HCEC 1CT (cell line): ENCODE measurements around the gene MAG.
"Not testable (repeated sequence)": the region's sequence is repeated elsewhere in the genome, so short reads cannot be mapped to it uniquely, and the experiment has no call there.

Source experiments
- DNase-seq: peaks from one replicate; pipeline ENCODE4 v3.0.0-alpha.2; 2017

MAG gene

DNA sequence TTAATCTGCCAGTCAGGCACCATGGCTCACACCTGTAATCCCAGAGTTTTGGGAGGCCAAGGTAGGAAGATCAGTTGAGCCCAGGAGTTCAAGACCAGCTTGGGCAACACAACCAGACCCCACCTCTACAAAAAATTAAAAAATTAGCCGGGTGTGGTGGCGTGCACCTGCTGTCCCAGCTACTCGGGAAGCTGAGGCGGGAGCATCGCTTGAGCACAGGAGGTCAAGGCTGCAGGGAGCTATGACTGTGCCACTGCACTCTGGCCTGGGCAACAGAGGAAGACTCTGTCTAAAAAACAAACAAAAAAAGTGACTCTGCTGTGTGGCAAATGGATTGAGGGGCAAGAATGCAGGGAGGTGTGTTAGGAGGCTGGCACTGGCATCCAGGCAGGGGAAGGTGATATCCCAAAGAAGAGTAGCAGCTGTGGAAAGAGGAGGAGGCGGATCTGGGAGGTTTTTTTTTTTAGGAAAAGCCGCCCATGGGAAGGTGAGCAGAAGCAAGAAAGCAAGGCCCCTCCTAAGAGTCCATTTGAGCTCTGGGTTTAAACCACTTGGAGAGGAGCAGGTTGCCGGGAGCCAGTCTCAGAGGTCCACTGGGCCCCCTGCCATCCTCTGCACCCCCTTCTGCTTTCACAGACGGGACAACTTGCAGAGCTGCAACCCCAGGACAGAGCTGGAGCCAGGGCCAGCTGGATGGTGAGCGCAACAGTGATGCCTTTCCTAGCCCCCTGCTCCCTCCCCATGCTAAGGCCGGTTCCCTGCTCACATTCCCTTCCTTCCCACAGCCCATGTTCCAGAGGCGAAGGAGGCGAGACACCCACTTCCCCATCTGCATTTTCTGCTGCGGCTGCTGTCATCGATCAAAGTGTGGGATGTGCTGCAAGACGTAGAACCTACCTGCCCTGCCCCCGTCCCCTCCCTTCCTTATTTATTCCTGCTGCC lies 7.5 kb upstream of the MAG start:
- no peak for DNase-seq

DNA sequence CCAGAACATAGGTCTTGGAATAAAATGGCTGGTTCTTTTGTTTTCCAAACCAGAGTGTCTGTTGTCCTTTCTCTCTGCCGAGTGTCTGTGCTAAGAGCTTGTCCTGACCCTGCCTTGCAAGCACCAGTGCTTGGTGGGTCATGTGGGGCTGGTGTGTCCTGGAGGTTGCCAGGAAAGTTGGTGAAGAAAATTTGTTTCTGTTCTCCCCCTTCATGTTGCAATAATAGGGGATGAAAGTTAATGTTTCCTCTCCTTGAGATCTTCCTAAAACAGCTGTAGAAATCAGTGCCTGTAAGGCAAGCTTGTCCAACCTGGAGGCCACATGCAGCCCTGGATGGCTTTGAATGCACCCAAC lies 6.9 kb upstream of the MAG start:
- DNase-seq, result no peak

DNA sequence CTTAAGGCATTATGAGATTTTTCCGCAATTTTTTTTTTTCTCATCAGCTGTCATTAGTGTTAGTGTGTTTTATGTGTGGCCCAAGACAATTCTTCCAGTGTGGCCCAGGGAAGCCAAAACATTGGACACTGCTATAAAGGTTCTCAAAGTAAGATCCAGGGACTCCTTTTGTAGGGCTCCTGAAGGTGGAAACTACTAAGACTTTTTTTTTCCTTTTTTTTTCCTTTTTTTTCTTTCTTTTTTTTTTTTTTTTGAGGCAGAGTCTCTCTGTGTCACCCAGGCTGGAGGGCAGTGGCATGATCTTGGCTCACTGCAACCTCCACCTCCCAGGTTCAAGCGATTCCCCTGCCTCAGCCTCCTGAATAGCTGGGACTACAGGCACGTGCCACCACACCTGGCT lies 6.5 kb upstream of the MAG start:
- not testable (repeated sequence) for DNase-seq

DNA sequence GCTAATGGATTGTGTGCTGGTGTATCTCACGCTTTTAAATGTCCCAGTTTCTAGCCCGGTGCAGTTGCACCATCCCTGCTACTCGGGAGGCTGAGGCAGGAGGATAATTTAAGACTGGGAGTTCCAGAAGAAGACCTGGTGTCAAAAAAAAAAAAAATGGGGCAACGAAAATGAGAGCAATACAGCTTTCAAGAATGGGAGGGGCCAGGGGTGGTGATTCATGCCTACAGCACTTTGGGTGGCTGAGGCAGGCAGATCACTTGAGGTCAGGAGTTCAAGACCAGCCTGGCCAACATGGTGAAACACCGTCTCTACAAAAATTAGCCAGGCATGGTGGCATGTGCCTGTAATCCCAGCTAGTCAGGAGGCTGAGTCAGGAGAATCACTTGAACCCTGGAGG lies 5.9 kb upstream of the MAG start:
- DNase-seq, result not testable (repeated sequence)

DNA sequence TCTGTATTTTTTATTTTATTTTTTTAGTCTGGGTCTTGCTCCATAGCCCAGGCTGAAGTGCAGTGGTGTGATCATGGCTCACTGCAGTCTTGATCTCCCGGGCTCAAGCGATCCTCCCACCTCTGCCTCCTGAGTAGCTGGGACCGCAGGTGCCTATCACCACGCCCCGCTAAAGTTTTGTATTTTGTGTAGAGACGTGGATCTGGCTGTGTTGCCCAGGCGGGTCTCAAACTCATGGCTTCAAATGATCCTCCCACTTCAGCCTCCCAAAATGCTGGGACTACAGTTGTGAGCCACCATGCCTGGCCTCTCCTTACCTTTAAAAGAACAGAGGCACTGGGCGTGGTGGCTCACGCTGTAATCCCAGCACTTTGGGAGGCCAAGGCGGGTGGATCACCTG lies 4.2 kb upstream of the MAG start:
- no peak for DNase-seq

DNA sequence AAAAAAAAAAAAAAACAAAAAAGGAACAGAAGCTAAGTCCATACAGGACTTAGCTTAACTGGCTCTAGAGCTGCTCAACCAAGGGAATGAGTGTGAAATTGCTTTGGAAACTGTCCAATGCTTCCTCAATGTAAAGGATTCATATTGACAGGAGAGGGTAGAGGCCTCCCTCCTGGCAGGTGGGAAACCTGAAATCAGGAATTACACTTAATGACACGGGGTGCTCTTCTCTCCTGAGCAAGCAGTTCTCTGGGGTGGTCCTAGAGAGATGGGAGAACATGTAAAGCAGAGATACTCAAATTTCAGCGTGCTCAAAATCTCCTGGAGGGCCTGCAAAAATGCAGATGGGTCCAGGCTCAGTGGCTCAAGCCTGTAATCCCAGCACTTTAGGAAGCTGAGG lies 3.6 kb upstream of the MAG start:
- DNase-seq, result no peak

DNA sequence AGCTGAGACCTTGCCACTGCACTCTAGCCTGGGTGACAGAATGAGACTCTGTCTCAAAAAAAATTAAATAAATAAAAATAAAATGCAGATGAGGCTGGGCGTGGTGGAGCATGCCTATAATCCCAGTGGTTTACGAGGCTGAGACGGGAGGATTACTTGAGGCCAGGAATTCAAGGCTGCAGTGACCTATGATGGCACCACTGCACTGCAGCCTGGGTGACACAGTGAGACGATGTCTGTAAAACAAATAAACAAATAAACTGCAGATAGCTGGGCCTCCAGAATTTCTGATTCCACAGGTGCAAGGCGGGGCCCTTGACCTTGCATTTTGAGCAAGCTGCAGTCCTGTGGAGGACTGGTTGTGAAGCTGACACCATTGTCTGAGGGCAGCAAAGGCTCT lies 3.1 kb upstream of the MAG start:
- no peak for DNase-seq

DNA sequence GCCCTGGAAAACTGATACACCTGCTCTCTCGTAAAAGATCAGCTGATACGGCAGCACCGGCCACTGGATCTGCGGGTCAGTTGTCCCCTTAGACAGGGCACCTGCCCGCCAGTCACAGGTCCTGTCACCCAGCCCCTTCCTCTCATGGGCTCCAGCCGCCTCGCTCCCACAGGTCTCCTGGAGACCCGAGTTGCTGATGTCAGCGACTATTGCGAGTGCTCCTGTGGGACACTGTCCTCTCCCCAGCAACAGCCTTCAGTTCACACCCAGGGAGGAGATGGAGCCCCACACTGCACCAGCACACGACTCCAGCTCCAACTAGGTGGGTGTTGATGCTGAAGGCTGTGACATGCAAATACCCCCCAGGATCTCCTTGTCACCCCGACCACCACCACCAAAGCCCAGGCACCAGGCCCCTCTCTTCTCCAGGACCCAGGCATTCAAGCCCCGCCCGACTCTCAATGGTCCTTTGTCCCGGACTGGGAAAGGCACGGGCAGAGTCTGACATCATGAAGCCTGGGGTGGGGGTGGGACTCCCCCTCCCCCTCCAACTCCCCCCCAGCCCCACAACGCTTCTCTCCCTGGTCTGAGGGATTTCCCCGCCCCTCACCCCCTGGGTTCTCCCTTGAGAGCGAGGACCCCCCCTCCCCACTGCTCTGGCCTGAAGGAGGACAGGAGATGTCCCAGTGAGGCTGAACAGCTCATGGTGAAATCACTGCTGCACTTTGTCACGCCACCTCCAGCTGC lies 1.4 kb upstream of the MAG start:
- DNase-seq, result no peak

DNA sequence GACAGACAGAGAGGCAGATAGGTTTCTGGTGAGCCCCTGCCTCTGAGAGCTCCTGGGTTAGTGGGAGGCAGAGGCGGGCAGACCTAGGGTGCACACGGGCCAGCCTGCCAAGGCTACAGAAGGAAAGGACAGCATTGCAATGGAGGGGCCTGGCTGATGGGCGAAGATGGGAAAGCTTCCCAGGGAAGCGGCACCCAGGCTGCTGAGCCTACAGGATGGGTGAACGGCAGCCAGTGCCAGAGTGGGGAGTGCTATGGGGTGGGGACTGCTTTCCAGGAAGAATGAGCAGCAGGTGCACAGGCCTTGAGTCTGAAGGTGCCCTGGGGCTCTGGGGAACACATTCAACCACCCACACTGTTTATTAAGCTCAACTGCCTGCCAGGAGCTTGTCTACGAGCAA lies 702 bp upstream of the MAG start:
- no peak for DNase-seq

DNA sequence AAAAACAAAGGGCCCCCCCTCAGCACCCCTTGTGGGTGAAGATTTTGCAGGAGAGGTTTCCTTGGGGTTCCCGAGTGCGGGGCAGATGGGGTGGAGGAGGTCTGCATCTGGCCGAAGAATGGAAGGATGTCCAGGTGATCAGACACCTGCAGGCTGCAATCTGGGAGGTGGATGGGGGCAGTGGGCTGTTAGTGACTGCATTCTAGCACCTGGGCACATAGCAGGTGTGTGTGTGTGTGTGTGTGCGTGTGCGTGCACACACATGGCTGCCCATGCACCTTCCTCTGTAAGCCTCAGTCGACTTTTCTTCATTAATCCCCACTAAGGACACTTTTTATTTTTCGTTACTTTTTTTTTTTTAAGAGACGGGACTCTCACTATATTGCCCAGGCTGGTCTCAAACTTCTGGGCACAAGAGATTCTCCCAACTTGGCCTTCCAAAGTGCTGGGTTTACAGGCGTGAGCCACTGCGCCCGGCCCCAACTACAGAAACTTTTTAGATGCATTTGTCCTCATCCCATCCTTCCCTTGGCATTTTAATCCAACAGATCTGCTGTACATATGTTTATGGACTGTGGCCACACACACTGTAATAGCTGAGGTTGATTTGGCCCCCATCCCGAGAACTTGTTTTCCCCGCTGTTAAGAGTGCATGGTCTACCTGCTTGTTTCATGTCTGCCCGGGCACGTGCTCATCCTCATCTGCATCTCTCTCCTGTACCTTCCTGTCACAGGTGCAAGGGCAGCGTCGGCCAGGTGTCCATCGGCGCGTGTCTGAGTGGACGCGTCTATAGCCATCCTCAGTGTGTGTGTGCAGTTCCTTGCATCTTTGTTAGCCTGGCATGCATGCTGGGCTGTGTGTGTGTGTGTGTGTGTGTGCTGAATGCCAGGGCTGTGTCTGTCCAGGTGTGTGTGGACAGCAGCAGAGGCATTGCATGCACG lies 731 bp downstream of the MAG start:
- DNase-seq, result no peak

DNA sequence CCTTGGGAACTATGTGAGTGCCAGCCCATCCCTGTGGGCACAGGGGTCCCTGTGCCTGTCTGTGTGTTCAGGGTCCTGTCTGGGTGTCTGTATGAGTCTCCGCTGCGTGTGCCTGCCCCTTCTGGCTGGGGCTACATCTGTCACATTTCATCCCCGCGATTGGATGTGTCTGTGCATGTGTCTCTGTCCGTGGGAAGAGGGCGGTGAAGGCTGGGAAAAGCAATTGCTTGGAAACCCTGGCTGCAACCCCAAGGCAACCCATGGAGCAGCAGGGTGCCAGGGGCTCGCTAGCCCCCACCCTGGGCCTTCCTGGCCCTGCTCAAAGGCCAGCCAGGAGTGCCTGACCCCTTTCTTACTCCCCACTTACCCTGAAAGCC lies 1.4 kb downstream of the MAG start:
- no peak for DNase-seq

DNA sequence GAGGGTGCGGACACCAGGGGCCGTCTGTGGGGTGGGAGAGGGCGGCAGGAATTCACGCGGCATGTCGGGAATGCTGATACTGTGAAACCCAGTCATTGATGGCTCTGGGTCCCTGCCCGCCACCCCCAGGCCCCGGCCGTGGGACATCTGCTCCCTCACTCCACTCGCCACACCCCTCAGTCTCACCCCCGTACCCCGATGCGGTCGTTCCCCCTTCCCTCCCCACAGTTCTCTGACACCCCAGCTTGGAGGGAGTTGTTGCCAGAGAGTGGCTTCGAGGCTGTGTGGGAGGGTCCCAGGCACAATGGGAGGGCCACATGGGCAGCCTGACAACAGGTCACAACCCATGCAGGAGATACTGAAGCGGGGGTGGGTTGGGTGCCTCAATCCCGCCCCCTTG lies 1.8 kb downstream of the MAG start:
- no peak for DNase-seq

DNA sequence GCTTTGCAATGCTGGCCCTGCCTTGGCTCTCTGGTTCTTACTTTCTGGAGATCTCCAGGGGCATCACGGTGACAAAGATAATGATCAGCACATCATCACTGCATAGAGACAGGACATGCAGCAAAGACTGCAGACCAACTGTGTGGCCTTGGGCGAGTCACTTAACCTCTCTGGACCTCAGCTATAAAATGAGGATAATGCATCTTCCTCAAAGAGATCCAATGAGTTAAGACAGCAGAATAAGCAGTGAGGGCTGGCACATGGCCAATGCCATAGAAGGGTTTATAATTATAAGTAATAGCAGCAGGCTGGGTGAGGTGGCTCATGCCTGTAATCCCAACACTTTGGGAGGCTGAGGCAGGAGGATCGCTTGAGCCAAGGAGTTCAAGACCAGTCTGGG lies 2.4 kb downstream of the MAG start:
- DNase-seq, result no peak

DNA sequence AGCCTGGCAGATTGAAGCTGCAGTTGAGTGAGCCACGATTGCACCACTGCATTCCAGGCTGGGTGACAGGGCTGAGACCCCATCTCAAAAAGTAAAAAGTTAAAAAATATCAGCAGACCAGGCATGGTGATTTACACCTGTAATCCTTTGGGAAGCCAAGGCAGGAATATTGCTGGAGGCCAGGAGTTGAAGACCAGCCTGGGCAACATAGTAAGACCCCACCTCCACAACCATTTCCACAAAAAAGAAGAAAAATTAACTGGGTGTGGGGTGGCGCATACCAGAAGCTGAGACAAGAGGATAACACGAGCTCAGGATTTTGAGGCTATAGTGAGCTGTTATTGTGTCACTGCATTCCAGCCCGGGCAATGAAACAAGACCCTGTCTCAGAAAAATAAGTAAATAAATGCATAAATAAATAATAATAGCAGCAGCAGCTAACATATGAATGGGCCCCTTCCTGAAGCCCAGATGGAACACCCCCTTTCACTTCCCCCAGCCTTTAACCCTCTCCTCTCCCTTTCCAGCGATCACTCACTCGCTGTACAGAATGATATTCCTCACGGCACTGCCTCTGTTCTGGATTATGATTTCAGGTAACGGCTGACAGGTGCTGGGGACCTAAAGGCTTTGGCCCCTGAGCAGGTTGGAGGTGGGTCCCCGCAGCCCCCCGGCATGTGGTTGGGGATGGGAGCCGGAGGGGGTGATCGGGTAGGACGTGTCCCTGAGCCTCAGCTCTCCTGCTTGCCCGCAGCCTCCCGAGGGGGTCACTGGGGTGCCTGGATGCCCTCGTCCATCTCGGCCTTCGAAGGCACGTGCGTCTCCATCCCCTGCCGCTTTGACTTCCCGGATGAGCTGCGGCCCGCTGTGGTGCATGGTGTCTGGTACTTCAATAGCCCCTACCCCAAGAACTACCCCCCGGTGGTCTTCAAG lies 3.2 kb downstream of the MAG start:
- no peak for DNase-seq

DNA sequence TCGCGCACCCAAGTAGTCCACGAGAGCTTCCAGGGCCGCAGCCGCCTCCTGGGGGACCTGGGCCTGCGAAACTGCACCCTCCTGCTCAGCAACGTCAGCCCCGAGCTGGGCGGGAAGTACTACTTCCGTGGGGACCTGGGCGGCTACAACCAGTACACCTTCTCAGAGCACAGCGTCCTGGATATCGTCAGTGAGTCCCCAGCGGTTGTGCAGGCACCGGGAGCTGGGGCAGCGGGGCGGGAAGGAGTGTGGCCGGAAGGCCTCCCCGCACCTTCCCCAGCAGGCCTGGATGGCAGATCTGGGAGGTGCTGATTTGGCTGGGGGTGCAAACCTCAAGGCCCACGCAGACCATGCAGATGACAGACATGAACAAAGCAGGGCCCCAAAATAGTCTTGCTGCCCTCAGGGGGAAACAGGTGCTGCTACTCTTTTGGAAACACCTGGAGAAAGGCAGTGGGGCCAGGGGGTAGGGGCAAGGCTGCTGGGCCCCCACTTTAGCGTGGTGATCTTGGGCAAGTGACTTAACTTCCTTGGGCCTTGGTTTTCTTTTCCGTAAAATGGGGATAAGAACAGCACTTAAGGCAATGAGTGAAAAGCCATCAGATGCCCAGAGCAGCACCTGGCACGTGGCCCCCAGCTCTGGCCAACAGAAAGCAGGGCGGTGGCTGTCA lies 4.0 kb downstream of the MAG start:
- DNase-seq, result no peak

DNA sequence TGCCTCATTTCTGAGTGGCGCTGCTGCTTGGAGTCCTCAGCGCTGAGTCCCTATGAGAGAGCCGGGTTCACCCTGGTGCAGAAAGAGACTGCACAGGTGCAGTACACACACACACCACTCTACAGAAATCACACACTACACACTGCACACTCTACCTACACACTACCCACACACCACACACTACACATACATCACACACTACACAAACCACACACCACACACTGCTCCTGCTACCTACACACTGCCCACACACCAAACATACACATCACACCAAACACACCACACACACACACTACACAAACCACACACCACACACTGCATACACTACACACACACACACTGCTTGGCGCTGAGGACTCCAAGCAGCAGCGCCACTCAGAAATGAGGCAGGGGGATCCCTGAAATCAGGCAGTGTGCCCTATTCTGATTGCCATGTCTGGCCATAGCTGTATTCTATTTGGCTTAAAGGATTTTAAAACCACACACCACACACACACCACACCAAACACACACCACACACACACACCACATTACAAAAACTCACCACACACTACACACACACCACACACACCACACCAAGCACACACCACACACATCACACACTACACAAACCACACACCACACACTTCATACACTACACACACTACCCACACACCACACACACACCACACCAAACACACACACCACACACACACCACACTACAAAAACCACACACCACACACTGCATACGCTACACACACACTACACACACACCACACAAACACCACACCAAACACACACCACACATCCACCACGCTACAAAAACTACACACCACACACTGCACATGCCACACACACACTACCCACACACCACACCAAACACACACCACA lies 4.9 kb downstream of the MAG start:
- no peak for DNase-seq

DNA sequence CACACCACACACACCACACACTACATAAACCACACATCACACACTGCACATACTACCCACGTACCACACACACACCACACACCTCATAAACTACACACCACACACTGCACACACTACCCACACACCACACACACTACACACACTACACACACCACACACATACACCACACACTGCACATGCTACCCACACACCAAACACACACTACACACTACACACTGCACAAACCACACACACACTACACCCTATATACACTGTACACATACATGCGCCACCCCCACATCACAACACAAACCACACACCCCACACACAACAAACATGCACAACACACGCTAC lies 5.5 kb downstream of the MAG start:
- DNase-seq, result no peak

DNA sequence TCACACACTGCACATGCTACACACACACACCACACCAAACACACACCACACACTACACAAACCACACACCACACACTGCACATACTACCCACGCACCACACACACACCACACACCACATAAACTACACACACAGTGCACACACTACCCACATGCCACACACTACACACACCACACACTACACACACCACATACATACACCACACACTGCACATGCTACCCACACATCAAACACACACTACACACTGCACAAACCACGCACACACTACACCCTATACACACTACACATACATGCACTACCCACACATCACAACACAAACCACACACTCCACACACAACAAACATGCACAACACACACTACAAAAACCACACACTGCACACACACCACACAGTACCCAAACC lies 6.0 kb downstream of the MAG start:
- no peak for DNase-seq

DNA sequence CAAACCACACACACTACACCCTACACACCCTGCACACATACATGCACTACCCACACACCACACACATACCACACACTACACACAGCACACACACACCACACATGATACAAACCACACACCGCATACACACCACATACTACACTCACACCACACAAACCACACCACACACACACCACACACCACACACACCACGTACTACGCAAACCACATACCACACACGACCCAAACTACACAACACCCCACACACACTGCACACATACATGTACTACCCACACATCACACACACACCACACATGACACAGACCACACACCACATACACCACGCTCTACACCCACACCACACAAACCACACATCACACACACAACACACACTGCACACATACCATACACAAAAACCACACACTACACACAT lies 6.6 kb downstream of the MAG start:
- DNase-seq, result no peak

DNA sequence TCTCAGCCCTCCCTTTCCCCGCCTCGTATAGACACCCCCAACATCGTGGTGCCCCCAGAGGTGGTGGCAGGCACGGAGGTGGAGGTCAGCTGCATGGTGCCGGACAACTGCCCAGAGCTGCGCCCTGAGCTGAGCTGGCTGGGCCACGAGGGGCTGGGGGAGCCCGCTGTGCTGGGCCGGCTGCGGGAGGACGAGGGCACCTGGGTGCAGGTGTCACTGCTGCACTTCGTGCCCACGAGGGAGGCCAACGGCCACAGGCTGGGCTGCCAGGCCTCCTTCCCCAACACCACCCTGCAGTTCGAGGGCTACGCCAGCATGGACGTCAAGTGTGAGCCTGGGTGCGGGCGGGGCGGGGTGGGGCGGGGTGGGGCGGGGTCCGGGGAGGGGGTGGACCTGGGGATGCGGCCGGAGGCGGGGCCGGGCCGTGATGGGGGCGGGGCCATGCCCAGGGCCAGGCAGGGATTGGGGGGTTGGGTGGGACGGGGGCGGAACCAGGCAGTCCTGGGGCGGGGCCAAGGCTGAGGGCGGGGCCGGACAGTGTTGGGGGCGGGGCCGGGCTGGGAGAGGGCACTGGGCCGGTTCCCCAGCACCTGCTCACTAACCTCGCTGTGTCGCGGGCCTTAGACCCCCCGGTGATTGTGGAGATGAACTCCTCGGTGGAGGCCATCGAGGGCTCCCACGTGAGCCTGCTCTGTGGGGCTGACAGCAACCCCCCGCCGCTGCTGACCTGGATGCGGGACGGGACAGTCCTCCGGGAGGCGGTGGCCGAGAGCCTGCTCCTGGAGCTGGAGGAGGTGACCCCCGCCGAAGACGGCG lies 7.8 kb downstream of the MAG start:
- DNase-seq, result no peak
